Suprapubic skin (tissue), 4 donors: ENCODE data around the gene SHOX.

ENCODE experiments used
- POLR2A ChIP-seq, 2 donors: fragments of 450-650 bp; IDR thresholded peaks; one replicate each; pipeline ENCODE4 v1.6.1; 2017; ENCODE audit warnings: antibody characterized with exemption in 2 of 2, mild to moderate bottlenecking in 2 of 2, moderate library complexity in 2 of 2
- POLR2AphosphoS5 ChIP-seq, 3 donors: sonication (generic); formaldehyde crosslinking; IDR thresholded peaks; one replicate each; pipeline ENCODE4 v1.6.1; 2017; ENCODE audit warnings: antibody characterized with exemption in 3 of 3
- TF ChIP-seq, protein P1 (sequence below), 2 donors: fragments of 200-600 bp in 1 of 2; fragments of 450-650 bp in 1 of 2; sonication (generic) in 1 of 2; IDR thresholded peaks; one replicate each; pipeline ENCODE4 v1.5.1; 2016 to 2019; ENCODE audit warnings: antibody characterized with exemption in 2 of 2, mild to moderate bottlenecking in 1 of 2, moderate library complexity in 1 of 2

DNA sequence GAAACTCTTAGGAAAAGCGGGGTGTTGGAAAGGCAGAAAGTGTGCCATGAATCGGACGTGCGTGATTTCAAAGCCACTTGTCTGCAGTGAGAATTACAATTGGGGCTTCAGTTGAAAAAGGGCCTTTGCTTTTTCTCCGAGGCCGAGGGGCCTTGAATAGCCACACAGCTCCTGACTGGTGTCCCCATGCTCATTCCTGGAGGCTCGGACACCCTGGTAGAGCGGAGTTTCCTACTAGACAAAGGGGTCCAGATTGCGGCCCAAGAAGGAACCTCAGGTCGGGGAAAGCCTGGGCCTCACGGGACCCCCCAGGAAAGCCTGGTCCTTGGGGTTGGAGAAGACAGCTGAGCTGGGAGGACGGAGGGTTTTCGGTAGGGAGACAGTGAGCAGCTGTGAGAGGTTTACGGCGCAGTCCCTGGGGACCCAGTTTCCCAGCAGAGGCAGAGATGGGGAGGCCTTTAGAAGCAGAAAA lies 3.0 kb upstream of the SHOX start:
- TF ChIP-seq, protein P1, sequence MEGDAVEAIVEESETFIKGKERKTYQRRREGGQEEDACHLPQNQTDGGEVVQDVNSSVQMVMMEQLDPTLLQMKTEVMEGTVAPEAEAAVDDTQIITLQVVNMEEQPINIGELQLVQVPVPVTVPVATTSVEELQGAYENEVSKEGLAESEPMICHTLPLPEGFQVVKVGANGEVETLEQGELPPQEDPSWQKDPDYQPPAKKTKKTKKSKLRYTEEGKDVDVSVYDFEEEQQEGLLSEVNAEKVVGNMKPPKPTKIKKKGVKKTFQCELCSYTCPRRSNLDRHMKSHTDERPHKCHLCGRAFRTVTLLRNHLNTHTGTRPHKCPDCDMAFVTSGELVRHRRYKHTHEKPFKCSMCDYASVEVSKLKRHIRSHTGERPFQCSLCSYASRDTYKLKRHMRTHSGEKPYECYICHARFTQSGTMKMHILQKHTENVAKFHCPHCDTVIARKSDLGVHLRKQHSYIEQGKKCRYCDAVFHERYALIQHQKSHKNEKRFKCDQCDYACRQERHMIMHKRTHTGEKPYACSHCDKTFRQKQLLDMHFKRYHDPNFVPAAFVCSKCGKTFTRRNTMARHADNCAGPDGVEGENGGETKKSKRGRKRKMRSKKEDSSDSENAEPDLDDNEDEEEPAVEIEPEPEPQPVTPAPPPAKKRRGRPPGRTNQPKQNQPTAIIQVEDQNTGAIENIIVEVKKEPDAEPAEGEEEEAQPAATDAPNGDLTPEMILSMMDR (IDR thresholded peaks at IDR 0.05), result no peak
- TF ChIP-seq POLR2A (IDR thresholded peaks at IDR 0.05), result no peak
- TF ChIP-seq POLR2AphosphoS5 (IDR thresholded peaks at IDR 0.05), result no peak
